Tibial nerve (tissue), 4 donors: ENCODE measurements around the gene MDFI.

Source experiments
- EP300 ChIP-seq, 2 donors: sonication (generic); formaldehyde crosslinking; IDR thresholded peaks; one replicate each; pipeline ENCODE4 v1.6.1; 2017; ENCODE audit warnings: antibody characterized with exemption in 2 of 2, mild to moderate bottlenecking in 1 of 2
- POLR2A ChIP-seq, 2 donors: fragments of 450-650 bp; IDR thresholded peaks; one replicate each; pipeline ENCODE4 v1.6.1; 2017; ENCODE audit warnings: antibody characterized with exemption in 2 of 2, mild to moderate bottlenecking in 2 of 2, moderate library complexity in 2 of 2
- TF ChIP-seq, protein P1 (sequence below), 5 experiments: fragments of 200-600 bp in 3 of 5; fragments of 450-650 bp in 2 of 5; sonication (generic) in 3 of 5; IDR thresholded peaks; one replicate each; pipeline ENCODE4 v1.5.1; 2016 to 2019; ENCODE audit warnings: antibody characterized with exemption in 5 of 5, mild to moderate bottlenecking in 3 of 5, moderate library complexity in 2 of 5

GRCh38 chr6:41695825-41696224 lies 57.6 kb downstream of the MDFI start:
- TF ChIP-seq POLR2A (IDR thresholded peaks at IDR 0.05), result no peak
- TF ChIP-seq, protein P1, sequence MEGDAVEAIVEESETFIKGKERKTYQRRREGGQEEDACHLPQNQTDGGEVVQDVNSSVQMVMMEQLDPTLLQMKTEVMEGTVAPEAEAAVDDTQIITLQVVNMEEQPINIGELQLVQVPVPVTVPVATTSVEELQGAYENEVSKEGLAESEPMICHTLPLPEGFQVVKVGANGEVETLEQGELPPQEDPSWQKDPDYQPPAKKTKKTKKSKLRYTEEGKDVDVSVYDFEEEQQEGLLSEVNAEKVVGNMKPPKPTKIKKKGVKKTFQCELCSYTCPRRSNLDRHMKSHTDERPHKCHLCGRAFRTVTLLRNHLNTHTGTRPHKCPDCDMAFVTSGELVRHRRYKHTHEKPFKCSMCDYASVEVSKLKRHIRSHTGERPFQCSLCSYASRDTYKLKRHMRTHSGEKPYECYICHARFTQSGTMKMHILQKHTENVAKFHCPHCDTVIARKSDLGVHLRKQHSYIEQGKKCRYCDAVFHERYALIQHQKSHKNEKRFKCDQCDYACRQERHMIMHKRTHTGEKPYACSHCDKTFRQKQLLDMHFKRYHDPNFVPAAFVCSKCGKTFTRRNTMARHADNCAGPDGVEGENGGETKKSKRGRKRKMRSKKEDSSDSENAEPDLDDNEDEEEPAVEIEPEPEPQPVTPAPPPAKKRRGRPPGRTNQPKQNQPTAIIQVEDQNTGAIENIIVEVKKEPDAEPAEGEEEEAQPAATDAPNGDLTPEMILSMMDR (IDR thresholded peaks at IDR 0.05), result no peak
- TF ChIP-seq EP300 (IDR thresholded peaks at IDR 0.05), result no peak
